HG03558 (cell line): Measurements from ENCODE around the gene TIPRL.
"Not testable (repeated sequence)": the region's sequence is repeated elsewhere in the genome, so short reads cannot be mapped to it uniquely, and the experiment has no call there.

Source experiments
- ATAC-seq: cut with Tn5 transposase; IDR thresholded peaks from one replicate; pipeline ENCODE4 v1.9.1; 2021; ENCODE audit warnings: moderate number of reproducible peaks; ENCODE audit not compliant: unreplicated experiment; ENCODE audit errors: extremely low read depth

The TIPRL gene

GRCh38 chr1:168157638-168158037 lies 21.1 kb upstream of the TIPRL start:
- no peak for ATAC-seq

- ATAC-seq: no peak
Observed at GRCh38 chr1:168159251-168159650, 19.5 kb upstream of the TIPRL start.

- no peak for ATAC-seq
Observed at GRCh38 chr1:168159979-168160378, 18.8 kb upstream of the TIPRL start.

GRCh38 chr1:168161459-168161858 lies 17.3 kb upstream of the TIPRL start:
- ATAC-seq: no peak

- no peak for ATAC-seq
Observed at GRCh38 chr1:168163670-168164069, 15.1 kb upstream of the TIPRL start.

- no peak for ATAC-seq
Observed at GRCh38 chr1:168164771-168165170, 14.0 kb upstream of the TIPRL start.

GRCh38 chr1:168167806-168168205 lies 11.0 kb upstream of the TIPRL start:
- ATAC-seq: no peak

GRCh38 chr1:168170564-168171508 lies 7.9 kb upstream of the TIPRL start:
- ATAC-seq: no peak

GRCh38 chr1:168172250-168172915 lies 6.4 kb upstream of the TIPRL start:
- ATAC-seq: no peak

- ATAC-seq: no peak
Observed at GRCh38 chr1:168178227-168178637, 530 bp upstream of the TIPRL start.

GRCh38 chr1:168179438-168180147 lies 831 bp downstream of the TIPRL start:
- no peak for ATAC-seq

GRCh38 chr1:168180148-168180524 lies 1.4 kb downstream of the TIPRL start:
- no peak for ATAC-seq

GRCh38 chr1:168181063-168181720 lies 2.4 kb downstream of the TIPRL start:
- not testable (repeated sequence) for ATAC-seq

GRCh38 chr1:168187177-168187576 lies 8.4 kb downstream of the TIPRL start:
- ATAC-seq: no peak

GRCh38 chr1:168190403-168190802 lies 11.6 kb downstream of the TIPRL start:
- ATAC-seq: no peak

- ATAC-seq: no peak
Observed at GRCh38 chr1:168195199-168196135, 16.7 kb downstream of the TIPRL start.

GRCh38 chr1:168199056-168199455 lies 20.3 kb downstream of the TIPRL start:
- no peak for ATAC-seq

- ATAC-seq: no peak
Observed at GRCh38 chr1:168202941-168203654, 24.3 kb downstream of the TIPRL start.

GRCh38 chr1:168206111-168206510 lies 27.3 kb downstream of the TIPRL start:
- ATAC-seq: no peak
